SK-N-SH (cell line): Measurements from ENCODE around the gene CDH2. TPM values are rescaled to one million over a fixed set of nuclear protein-coding genes. Genes with fewer than 3 reads are reported as not detected.
A peak's percentile ranks its signal among the peaks of the same experiment; 100 is the strongest.

Experiments used
- CTCF ChIA-PET: fragments of 300-600, 350-600 bp; formaldehyde crosslinking; extraction: SDS; loops from one replicate; lab custom pipeline; 2021; lab: Yijun Ruan, JAX
- POLR2A ChIA-PET: fragments of 350-600 bp; sonication (Branson Sonifier 250); formaldehyde crosslinking; extraction: SDS; loops from one replicate; lab custom pipeline; 2020; ENCODE audit warnings: antibody characterized with exemption, inconsistent platforms; lab: Yijun Ruan, JAX
- DNase-seq: peaks from one replicate; pipeline ENCODE4 v3.0.0; 2012
- H2AFZ ChIP-seq: fragments of 200-600 bp; sonication (generic); 2 replicates; pipeline ENCODE4 v1.8.1; 2016; ENCODE audit warnings: antibody characterized with exemption, mild to moderate bottlenecking, low read depth
- H3F3A ChIP-seq: fragments of 200-600 bp; sonication (generic); replicated peaks from 2 replicates; pipeline ENCODE3; 2016; ENCODE audit warnings: antibody characterized with exemption, mild to moderate bottlenecking; ENCODE audit not compliant: insufficient read depth
- H3K27ac ChIP-seq, 2 experiments: fragments of 200-500 bp in 1 of 2; fragments of 200-600 bp in 1 of 2; sonication (Bioruptor generic) in 1 of 2; sonication (generic), shearing (Covaris generic) in 1 of 2; 2 replicates each; pipeline versions ENCODE4 v1.5.1 to v1.6.1; 2014 to 2016; ENCODE audit warnings: low read depth in 2 of 2, inconsistent platforms in 1 of 2, low read length in 1 of 2, mild to moderate bottlenecking in 1 of 2, mixed read lengths in 1 of 2
- H3K27me3 ChIP-seq: fragments of 200-600 bp; sonication (generic), shearing (Covaris generic); 2 replicates; pipeline ENCODE4 v1.6.1; 2016; ENCODE audit warnings: mixed run types; ENCODE audit not compliant: insufficient read depth
- H3K36me3 ChIP-seq, 2 experiments: fragments of 200-500 bp in 1 of 2; fragments of 200-600 bp in 1 of 2; sonication (Bioruptor generic) in 1 of 2; sonication (generic) in 1 of 2; replicated peaks in 1 of 2; 2 replicates each; pipeline versions ENCODE3 to v1.5.1; 2014 to 2016; ENCODE audit warnings: low read length in 1 of 2, mild to moderate bottlenecking in 1 of 2; ENCODE audit not compliant: insufficient read depth in 2 of 2, control insufficient read depth in 1 of 2
- H3K4me1 ChIP-seq, 2 experiments: fragments of 200-500 bp in 1 of 2; fragments of 200-600 bp in 1 of 2; sonication (Bioruptor generic) in 1 of 2; sonication (generic), shearing (Covaris generic) in 1 of 2; 2 replicates each; pipeline versions ENCODE4 v1.5.1 to v1.6.1; 2014 to 2016; ENCODE audit warnings: low read depth in 1 of 2, low read length in 1 of 2, mixed run types in 1 of 2; ENCODE audit not compliant: insufficient read depth in 2 of 2, control insufficient read depth in 1 of 2
- H3K4me2 ChIP-seq: fragments of 200-600 bp; sonication (generic), shearing (Covaris generic); 2 replicates; pipeline ENCODE4 v1.6.1; 2017; ENCODE audit warnings: mixed run types
- H3K4me3 ChIP-seq, 2 experiments: fragments of 200-500 bp in 1 of 2; fragments of 200-600 bp in 1 of 2; sonication (Bioruptor generic) in 1 of 2; sonication (generic), shearing (Covaris generic) in 1 of 2; 2 replicates each; pipeline versions ENCODE4 v1.5.1 to v1.8.1; 2014 to 2016; ENCODE audit warnings: low read depth in 2 of 2, inconsistent platforms in 1 of 2, low read length in 1 of 2, mild to moderate bottlenecking in 1 of 2, mixed read lengths in 1 of 2, moderate library complexity in 1 of 2
- H3K79me2 ChIP-seq: fragments of 200-600 bp; sonication (generic); 2 replicates; pipeline ENCODE4 v1.8.1; 2017; ENCODE audit warnings: mild to moderate bottlenecking; ENCODE audit not compliant: insufficient read depth
- H3K9ac ChIP-seq: fragments of 200-600 bp; sonication (generic); 2 replicates; pipeline ENCODE4 v1.6.1; 2017; ENCODE audit warnings: mixed run types
- H3K9me2 ChIP-seq: fragments of 200-600 bp; sonication (generic); 2 replicates; pipeline ENCODE4 v1.6.1; 2017; ENCODE audit warnings: mixed run types
- H3K9me3 ChIP-seq: fragments of 200-600 bp; sonication (generic); 2 replicates; pipeline ENCODE4 v1.6.1; 2017; ENCODE audit warnings: mixed run types, mild to moderate bottlenecking, moderate library complexity
- H4K20me1 ChIP-seq: fragments of 200-600 bp; sonication (generic); 2 replicates; pipeline ENCODE4 v1.6.1; 2017; ENCODE audit warnings: mild to moderate bottlenecking, mixed run types; ENCODE audit not compliant: insufficient read depth
- CHD2 ChIP-seq: fragments of 150-350 bp; IDR thresholded peaks from 2 replicates; pipeline ENCODE4 v1.6.1; 2018; ENCODE audit warnings: low read length; ENCODE audit not compliant: partially characterized antibody
- FOXJ3 ChIP-seq: sonication (generic); formaldehyde crosslinking; IDR thresholded peaks from 2 replicates; pipeline ENCODE4 v1.5.1; 2020; ENCODE audit warnings: mild to moderate bottlenecking, missing genetic modification reagents
- FOXM1 ChIP-seq: IDR thresholded peaks from 2 replicates; pipeline ENCODE4 v1.4.0; 2012; ENCODE audit warnings: low read depth, mild to moderate bottlenecking
- GATA2 ChIP-seq: sonication (generic); formaldehyde crosslinking; IDR thresholded peaks from 2 replicates; pipeline ENCODE4 v1.5.0; 2020; ENCODE audit warnings: mild to moderate bottlenecking, missing genetic modification reagents
- IRF3 ChIP-seq: fragments of 150-350 bp; IDR thresholded peaks from 2 replicates; pipeline ENCODE4 v1.6.1; 2016; ENCODE audit warnings: mild to moderate bottlenecking, low read depth, low read length
- MAX ChIP-seq: IDR thresholded peaks from 2 replicates; pipeline ENCODE4 v1.4.0; 2012; ENCODE audit warnings: low read depth
- PBX3 ChIP-seq: IDR thresholded peaks from 2 replicates; pipeline ENCODE4; 2012
- RCOR1 ChIP-seq: fragments of 150-350 bp; IDR thresholded peaks from 2 replicates; pipeline ENCODE4 v1.6.1; 2017; ENCODE audit warnings: antibody characterized with exemption, low read length
- RFX5 ChIP-seq: IDR thresholded peaks from 2 replicates; pipeline ENCODE4 v1.6.1; 2012; ENCODE audit warnings: mild to moderate bottlenecking, improper control_type of control experiment, low read length
- TCF12 ChIP-seq: IDR thresholded peaks from 2 replicates; pipeline ENCODE4 v1.4.0; 2012
- TEAD4 ChIP-seq: IDR thresholded peaks from 2 replicates; pipeline ENCODE4 v1.4.0; 2012; ENCODE audit warnings: mild to moderate bottlenecking, borderline replicate concordance; ENCODE audit not compliant: insufficient read depth
- USF1 ChIP-seq: IDR thresholded peaks from 2 replicates; pipeline ENCODE4 v1.4.0; 2012; ENCODE audit warnings: low read depth, borderline replicate concordance
- ZBTB33 ChIP-seq: IDR thresholded peaks from 2 replicates; pipeline ENCODE4 v1.4.0; 2012; ENCODE audit warnings: low read depth, borderline replicate concordance
- WGBS: methylation state at CpG from one replicate; pipeline ENCODE4 v1.1.6; 2017; ENCODE audit warnings: low lambda C conversion rate; 5-methylcytosine and 5-hydroxymethylcytosine counted together
- polyA plus RNA-seq, 3 experiments: library from polyadenylated mRNA; depleted of rRNA; stranded (reverse); fragments of >200 nt; gene quantifications; 2 replicates each; pipeline ENCODE4 v1.2.3, GENCODE V29; 2012

The CDH2 gene
- polyA plus RNA-seq, 1 of the 3 experiments (the other 2 are of a cell fraction) = 146 TPM

- H3K9ac ChIP-seq = no peak overlapping the region
- DNase-seq = no peak
- H3K9me2 ChIP-seq = no peaks in the 10 kb centered on the region
- peak overlapping the region in 1 of 2 experiments; percentile 47; a peak in 2 of 4 replicates for H3K27ac ChIP-seq
- no peaks in the 10 kb centered on the region for H3K9me3 ChIP-seq
- H2AFZ ChIP-seq = no peak overlapping the region
- peaks cover 4 to 31% of the 10 kb centered on the region in 2 experiments for H3K36me3 ChIP-seq
- H3F3A ChIP-seq = peaks cover 24% of the 10 kb centered on the region
- no peak overlapping the region for H3K4me3 ChIP-seq
- WGBS = 100% methylated on average over 1 of the region's 1 CpG
- ChIA-PET POLR2A (no interaction called here), CTCF (interaction anchor here (2.4 kb wide), 1 partner anchor 18 kb away, joined by 5 read pairs; no protein-coding TSS in a partner anchor)
- H3K4me2 ChIP-seq = no peak overlapping the region
- TF ChIP-seq FOXJ3 (CRISPR knock-in tag) (no peak), RFX5 (no peak), CHD2 (no peak), IRF3 (no peak), MAX (no peak), FOXM1 (no peak)
- peaks cover 76% of the 10 kb centered on the region for H4K20me1 ChIP-seq
- H3K27me3 ChIP-seq = no peaks in the 10 kb centered on the region
- peaks cover 97% of the 10 kb centered on the region for H3K79me2 ChIP-seq
- H3K4me1 ChIP-seq = peaks cover 5 to 17% of the 10 kb centered on the region in 2 experiments; a peak in 2 of 4 replicates
These were observed 146.5 kb downstream of the CDH2 start for GRCh38 chr18:28030458-28030857.

- peaks cover 4 to 43% of the 10 kb centered on the region in 2 experiments for H3K36me3 ChIP-seq
- H3F3A ChIP-seq = peaks cover 12% of the 10 kb centered on the region
- no peak overlapping the region for H3K9ac ChIP-seq
- no peak overlapping the region for H2AFZ ChIP-seq
- no peak for DNase-seq
- no peak overlapping the region for H3K4me3 ChIP-seq
- ChIA-PET POLR2A (no interaction called here), CTCF (no interaction called here)
- peak overlapping the region in 1 of 2 experiments; percentile 80; a peak in 2 of 4 replicates for H3K27ac ChIP-seq
- H3K9me3 ChIP-seq = no peaks in the 10 kb centered on the region
- TF ChIP-seq GATA2 (CRISPR knock-in tag) = peak; percentile 29; the same call in 1 of the 2 replicates
- peak; percentile 36; the same call in 1 of the 2 replicates for TF ChIP-seq RCOR1
- no peak for TF ChIP-seq TCF12
- peaks cover 0 to 17% of the 10 kb centered on the region in 2 experiments; a peak in 2 of 4 replicates for H3K4me1 ChIP-seq
- peaks cover 92% of the 10 kb centered on the region for H3K79me2 ChIP-seq
- H3K4me2 ChIP-seq = no peak overlapping the region
- 90% methylated on average over 2 of the region's 2 CpGs for WGBS
- no peaks in the 10 kb centered on the region for H3K27me3 ChIP-seq
- H3K9me2 ChIP-seq = no peaks in the 10 kb centered on the region
- H4K20me1 ChIP-seq = peaks cover 58% of the 10 kb centered on the region
These were observed 149.2 kb downstream of the CDH2 start for GRCh38 chr18:28027755-28028154.

GRCh38 chr18:28019425-28020108 lies 157.4 kb downstream of the CDH2 start:
- Histone ChIP-seq H4K20me1 (peaks cover 22% of the 10 kb centered on the region; the same call in 1 of the 2 replicates), H3K36me3 (peaks cover 0 to 46% of the 10 kb centered on the region in 2 experiments), H3K4me3 (no peak overlapping the region), H3K9me2 (no peaks in the 10 kb centered on the region), H3F3A (peaks cover 16% of the 10 kb centered on the region), H3K4me1 (peaks cover 0 to 5% of the 10 kb centered on the region in 2 experiments; a peak in 2 of 4 replicates), H3K27me3 (no peaks in the 10 kb centered on the region), H3K9ac (no peak overlapping the region), H2AFZ (no peak overlapping the region), H3K4me2 (no peak overlapping the region), H3K9me3 (no peaks in the 10 kb centered on the region), H3K79me2 (peaks cover 95% of the 10 kb centered on the region), H3K27ac (no peak overlapping the region)
- no peak for TF ChIP-seq ZBTB33
- TF ChIP-seq RFX5 = no peak
- TF ChIP-seq PBX3 = no peak
- TF ChIP-seq TEAD4 = no peak
- no peak for TF ChIP-seq USF1
- DNase-seq = no peak
- ChIA-PET POLR2A (no interaction called here), CTCF (no interaction called here)
- WGBS = 74% methylated on average over 3 of the region's 3 CpGs
